GM18858 (cell line): ENCODE results near the gene GIT1.
"Not testable (repeated sequence)": the region's sequence is repeated elsewhere in the genome, so short reads cannot be mapped to it uniquely, and the experiment has no call there.

Source experiments
- ATAC-seq: cut with Tn5 transposase; IDR thresholded peaks from one replicate; pipeline ENCODE4 v1.9.1; 2021; ENCODE audit not compliant: unreplicated experiment

Gene GIT1

GRCh38 chr17:29567554-29568330, 21.7 kb downstream of the GIT1 start:
- ATAC-seq: no peak

- ATAC-seq: no peak
Observed at GRCh38 chr17:29567304-29567553, 22.2 kb downstream of the GIT1 start.

- no peak for ATAC-seq
Observed at GRCh38 chr17:29566473-29567303, 22.8 kb downstream of the GIT1 start, which contains the start of gene ABHD15. Gene ABHD15 (minus strand): TSS chr17:29567037. CDS start chr17:29566966, 71 bp downstream.

GRCh38 chr17:29565643-29566472, 23.6 kb downstream of the GIT1 start:
- ATAC-seq: no peak

- ATAC-seq: no peak
Observed at GRCh38 chr17:29563816-29564215, 25.6 kb downstream of the GIT1 start.

GRCh38 chr17:29562615-29563014, 26.8 kb downstream of the GIT1 start:
- ATAC-seq: no peak

- ATAC-seq: no peak
Observed at GRCh38 chr17:29561554-29562517, 27.6 kb downstream of the GIT1 start.

DNA sequence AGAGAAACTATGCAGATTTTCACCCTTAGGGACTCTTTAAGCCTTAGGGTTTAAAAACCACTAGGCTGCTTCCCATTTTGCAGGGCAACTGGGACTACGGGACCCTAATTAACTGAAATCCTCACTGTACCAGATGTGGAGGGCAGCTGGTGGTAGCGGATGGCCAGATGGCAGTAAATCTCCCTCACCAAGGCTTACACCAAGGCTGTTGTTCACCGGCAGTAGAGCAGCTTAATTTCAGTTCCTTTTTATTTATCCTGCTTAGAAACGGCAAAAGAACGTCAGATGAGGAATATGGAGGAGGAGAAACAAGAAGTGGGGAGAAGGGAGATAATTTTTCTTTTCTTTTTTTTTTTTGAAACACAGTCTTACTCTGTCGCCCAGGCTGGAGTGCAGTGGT, 29.1 kb downstream of the GIT1 start:
- no peak for ATAC-seq

GRCh38 chr17:29559640-29560039, 29.8 kb downstream of the GIT1 start:
- no peak for ATAC-seq

DNA sequence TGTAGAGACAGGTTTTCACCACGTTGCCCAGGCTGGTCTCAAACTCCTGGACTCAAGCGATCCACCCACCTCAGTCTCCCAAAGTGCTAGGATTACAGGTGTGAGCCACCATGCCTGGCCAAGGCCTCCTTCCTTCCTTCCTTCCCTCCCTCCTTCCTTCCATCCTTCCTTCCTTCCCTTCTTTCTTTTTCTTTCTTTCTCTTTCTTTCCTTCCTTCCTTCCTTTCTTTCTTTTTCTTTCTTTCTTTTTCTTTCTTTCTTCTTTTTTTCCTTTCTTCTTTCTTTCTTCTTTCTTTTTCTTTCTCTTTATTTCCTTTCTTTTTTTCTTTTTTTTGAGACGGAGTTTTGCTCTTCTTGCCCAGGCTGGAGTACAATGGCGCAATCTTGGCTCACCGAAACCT, 31.3 kb downstream of the GIT1 start:
- ATAC-seq: not testable (repeated sequence)

GRCh38 chr17:29557739-29558116, 31.7 kb downstream of the GIT1 start:
- ATAC-seq: no peak

- ATAC-seq: no peak
Observed at GRCh38 chr17:29557085-29557738, 32.2 kb downstream of the GIT1 start.

DNA sequence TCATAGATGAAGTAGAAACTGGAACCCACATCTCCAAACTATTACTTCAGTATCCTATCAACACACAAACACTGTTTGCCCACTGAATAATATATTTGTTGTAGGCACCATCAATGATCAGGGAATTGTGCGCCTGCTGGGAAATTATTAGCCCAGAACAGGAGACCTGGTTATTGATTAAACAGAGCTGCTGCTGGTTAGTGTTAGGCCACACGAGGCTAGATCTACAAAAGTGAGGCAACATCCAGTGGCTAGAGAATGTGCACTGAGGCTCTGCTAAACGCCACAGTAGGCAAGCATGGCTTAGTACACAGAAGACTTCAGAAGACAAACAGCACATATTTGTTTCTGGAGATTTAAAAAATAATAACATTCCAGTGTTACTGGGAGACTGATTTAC, 33.6 kb downstream of the GIT1 start:
- ATAC-seq: no peak

DNA sequence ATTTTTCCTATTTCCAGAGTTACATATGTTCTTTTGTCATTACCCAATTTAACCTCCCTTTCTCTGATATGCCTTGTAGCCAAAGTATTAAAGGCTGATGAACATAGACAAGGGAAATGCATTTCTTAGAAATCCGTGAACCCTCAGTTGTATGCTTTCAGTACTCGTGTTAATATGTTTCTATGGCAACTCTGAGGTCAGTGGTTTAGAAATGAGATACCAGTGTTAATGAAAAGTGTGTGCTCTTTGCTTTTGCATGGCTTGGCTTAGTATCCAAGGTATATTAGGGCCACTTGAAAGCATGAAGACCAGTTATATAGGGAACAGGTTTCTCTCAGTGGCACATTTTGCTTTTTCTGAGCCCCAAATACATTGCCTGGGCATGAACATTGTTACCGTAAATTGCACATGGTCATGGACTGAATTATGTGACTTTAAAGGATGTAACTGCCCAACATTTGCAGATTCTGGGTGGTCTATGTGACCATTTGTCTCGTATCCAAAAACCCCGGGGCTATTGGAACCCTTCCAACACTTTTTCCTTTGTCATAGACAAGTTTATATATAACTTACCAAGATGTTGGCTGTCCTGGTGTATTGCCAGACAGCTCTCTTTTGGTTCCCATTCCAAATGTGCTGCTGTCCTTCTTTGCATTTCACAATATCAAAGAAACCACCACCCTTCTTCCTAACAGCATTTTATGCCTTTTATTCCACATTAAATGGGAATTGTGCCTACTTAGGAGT, 40.1 kb downstream of the GIT1 start:
- no peak for ATAC-seq

DNA sequence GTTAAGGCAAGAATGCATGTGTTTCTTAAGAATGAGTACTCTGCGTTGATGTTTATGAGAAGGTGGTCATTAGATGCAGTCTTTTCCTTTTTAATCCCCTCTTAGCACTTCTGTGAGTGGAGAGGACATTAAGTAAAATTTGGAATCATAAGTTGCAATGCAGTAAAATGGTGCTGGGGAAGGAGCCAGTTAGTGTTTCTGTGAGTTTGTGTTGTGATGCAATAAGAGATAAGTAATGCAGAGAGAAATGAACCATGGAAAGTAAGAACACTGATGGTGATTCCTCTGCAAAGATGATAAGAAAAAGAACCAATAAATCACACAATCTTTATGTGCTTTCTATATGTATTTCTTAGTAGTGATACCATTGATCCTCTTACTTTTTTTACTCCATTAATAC, 42.6 kb downstream of the GIT1 start:
- ATAC-seq: no peak

GRCh38 chr17:29546085-29546484, 43.4 kb downstream of the GIT1 start:
- no peak for ATAC-seq

- no peak for ATAC-seq
Observed at GRCh38 chr17:29544066-29544465, 45.4 kb downstream of the GIT1 start.

DNA sequence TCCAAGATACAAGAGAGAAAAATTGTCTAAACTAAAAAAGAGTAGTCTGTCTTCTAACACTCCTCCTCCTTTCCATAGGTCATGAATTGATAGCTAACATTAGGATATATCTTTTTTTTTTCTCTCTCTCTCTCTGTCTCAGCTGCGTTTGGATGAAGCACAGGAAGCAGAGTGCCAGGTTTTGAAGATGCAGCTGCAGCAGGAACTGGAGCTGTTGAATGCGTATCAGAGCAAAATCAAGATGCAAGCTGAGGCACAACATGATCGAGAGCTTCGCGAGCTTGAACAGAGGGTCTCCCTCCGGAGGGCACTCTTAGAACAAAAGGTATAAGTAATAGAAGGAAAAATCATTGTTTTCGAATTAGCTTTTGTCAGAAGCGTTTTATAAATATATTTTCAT, 55.5 kb downstream of the GIT1 start:
- no peak for ATAC-seq

GRCh38 chr17:29526322-29526721, 63.1 kb downstream of the GIT1 start:
- no peak for ATAC-seq
